Mucosa of gallbladder (tissue), 1 donor: ENCODE results near the gene SGTB. TPM values are rescaled to one million over a fixed set of nuclear protein-coding genes. Genes with fewer than 3 reads are reported as not detected.
"Not testable (repeated sequence)": the region's sequence is repeated elsewhere in the genome, so short reads cannot be mapped to it uniquely, and the experiment has no call there.

Source experiments
- DNase-seq: peaks from one replicate; pipeline ENCODE4 v3.0.0-alpha.2; 2020; ENCODE audit warnings: low spot score
- total RNA-seq: library from RNA; stranded (reverse); gene quantifications from one replicate; pipeline ENCODE4 v1.2.1, GENCODE V29; 2021
- donor health status: DM: no; HTN: no; CAD: no.

The SGTB gene
- total RNA-seq, 1 donor from 2014 or later, result 6.5 TPM

- DNase-seq, result not testable (repeated sequence)
Observed at GRCh38 chr5:65734196-65734775, 12.4 kb upstream of the SGTB start.

GRCh38 chr5:65732046-65732445 is 10.1 kb upstream of the SGTB start:
- not testable (repeated sequence) for DNase-seq

- no peak for DNase-seq
Observed at GRCh38 chr5:65730910-65731309, 9.0 kb upstream of the SGTB start.

GRCh38 chr5:65728218-65728617 is 6.3 kb upstream of the SGTB start:
- no peak for DNase-seq

GRCh38 chr5:65727491-65728156 is 5.7 kb upstream of the SGTB start:
- no peak for DNase-seq

GRCh38 chr5:65722575-65723403 is 880 bp upstream of the SGTB start:
- no peak for DNase-seq

- DNase-seq, result peak; percentile 33
Observed at GRCh38 chr5:65721050-65721719, 724 bp downstream of the SGTB start.

GRCh38 chr5:65718576-65719310 is 3.2 kb downstream of the SGTB start:
- no peak for DNase-seq

- no peak for DNase-seq
Observed at GRCh38 chr5:65708145-65708544, 13.8 kb downstream of the SGTB start.

- no peak for DNase-seq
Observed at GRCh38 chr5:65707663-65708062, 14.2 kb downstream of the SGTB start.

- no peak for DNase-seq
Observed at GRCh38 chr5:65704621-65705239, 17.2 kb downstream of the SGTB start.

GRCh38 chr5:65702036-65702435 is 19.9 kb downstream of the SGTB start:
- no peak for DNase-seq

- no peak for DNase-seq
Observed at GRCh38 chr5:65699338-65699737, 22.6 kb downstream of the SGTB start.

- no peak for DNase-seq
Observed at GRCh38 chr5:65696892-65697291, 25.0 kb downstream of the SGTB start.

- DNase-seq, result no peak
Observed at GRCh38 chr5:65695896-65696295, 26.0 kb downstream of the SGTB start.

GRCh38 chr5:65695162-65695755 is 26.6 kb downstream of the SGTB start:
- no peak for DNase-seq

GRCh38 chr5:65693121-65693520 is 28.8 kb downstream of the SGTB start:
- DNase-seq, result no peak

GRCh38 chr5:65682148-65682547 is 39.8 kb downstream of the SGTB start:
- DNase-seq, result no peak

- not testable (repeated sequence) for DNase-seq
Observed at GRCh38 chr5:65676056-65676455, 45.9 kb downstream of the SGTB start.

GRCh38 chr5:65674749-65675148 is 47.2 kb downstream of the SGTB start:
- DNase-seq, result no peak

- DNase-seq, result no peak
Observed at GRCh38 chr5:65672796-65673195, 49.1 kb downstream of the SGTB start.
